ENCODE results near the gene TMCC1.

GRCh38 chr3:129747992-129748391 is 145.5 kb downstream of the TMCC1 start:
- no peak for TF ChIP-seq CTCF (IDR thresholded peaks at IDR 0.05; ENCODE audit: insufficient read depth, low read length)
- TF ChIP-seq POLR2AphosphoS5 (IDR thresholded peaks at IDR 0.05; ENCODE audit: low read depth), result no peak
- TF ChIP-seq, protein P1, sequence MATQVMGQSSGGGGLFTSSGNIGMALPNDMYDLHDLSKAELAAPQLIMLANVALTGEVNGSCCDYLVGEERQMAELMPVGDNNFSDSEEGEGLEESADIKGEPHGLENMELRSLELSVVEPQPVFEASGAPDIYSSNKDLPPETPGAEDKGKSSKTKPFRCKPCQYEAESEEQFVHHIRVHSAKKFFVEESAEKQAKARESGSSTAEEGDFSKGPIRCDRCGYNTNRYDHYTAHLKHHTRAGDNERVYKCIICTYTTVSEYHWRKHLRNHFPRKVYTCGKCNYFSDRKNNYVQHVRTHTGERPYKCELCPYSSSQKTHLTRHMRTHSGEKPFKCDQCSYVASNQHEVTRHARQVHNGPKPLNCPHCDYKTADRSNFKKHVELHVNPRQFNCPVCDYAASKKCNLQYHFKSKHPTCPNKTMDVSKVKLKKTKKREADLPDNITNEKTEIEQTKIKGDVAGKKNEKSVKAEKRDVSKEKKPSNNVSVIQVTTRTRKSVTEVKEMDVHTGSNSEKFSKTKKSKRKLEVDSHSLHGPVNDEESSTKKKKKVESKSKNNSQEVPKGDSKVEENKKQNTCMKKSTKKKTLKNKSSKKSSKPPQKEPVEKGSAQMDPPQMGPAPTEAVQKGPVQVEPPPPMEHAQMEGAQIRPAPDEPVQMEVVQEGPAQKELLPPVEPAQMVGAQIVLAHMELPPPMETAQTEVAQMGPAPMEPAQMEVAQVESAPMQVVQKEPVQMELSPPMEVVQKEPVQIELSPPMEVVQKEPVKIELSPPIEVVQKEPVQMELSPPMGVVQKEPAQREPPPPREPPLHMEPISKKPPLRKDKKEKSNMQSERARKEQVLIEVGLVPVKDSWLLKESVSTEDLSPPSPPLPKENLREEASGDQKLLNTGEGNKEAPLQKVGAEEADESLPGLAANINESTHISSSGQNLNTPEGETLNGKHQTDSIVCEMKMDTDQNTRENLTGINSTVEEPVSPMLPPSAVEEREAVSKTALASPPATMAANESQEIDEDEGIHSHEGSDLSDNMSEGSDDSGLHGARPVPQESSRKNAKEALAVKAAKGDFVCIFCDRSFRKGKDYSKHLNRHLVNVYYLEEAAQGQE (IDR thresholded peaks at IDR 0.05; ENCODE audit: insufficient replicate concordance, low read depth), result no peak
